ENCODE results near the gene APOL1. TPM values are rescaled to one million over a fixed set of nuclear protein-coding genes. Genes with fewer than 3 reads are reported as not detected.
"Not testable (repeated sequence)": the region's sequence is repeated elsewhere in the genome, so short reads cannot be mapped to it uniquely, and the experiment has no call there.

APOL1 gene
- total RNA-seq, 2 experiments from 2014 or later = 13.8 to 17.1 TPM

DNA sequence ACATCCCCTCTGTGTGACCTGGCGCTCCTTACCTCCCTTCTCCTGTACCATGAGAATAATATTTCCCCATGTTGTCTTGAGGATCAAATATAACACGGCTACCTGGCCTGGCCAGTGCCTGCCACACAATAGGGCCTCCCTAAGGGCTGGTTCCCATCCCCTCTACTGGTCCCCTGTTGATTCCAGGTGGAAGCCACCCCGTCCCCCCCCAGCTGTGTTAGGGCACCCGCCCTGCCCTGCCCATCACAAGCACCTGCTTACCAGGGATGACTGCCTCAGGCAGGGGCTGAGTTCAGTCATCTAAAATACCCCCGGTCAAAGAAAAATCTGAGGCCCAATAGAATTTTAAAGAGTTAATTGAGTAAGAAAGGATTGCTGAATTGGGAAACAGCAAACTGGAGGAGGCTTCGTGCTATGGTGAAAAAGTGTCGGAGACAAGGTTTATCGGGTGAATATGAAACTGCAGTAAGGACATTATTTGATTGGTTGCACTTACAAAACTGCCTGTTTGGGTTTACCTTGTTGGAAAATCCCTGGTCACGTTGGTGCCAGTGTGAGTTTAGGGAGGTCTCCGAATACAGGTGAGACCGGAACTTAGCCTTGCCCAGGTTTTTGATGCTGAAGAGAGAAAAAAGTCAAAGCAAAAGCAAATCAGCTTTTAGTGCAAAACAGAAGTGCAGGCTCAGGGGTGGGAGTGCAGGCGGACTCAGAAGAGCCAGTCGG lies 5.2 kb downstream of the APOL1 start:
- CTCF ChIA-PET = interaction anchor here (1.0 to 1.8 kb wide), 2 partner anchors 18 to 20 kb away, joined by 3 to 8 read pairs; partner anchors contain the start of gene APOL2
- no peaks in the 10 kb centered on the region for H3K27me3 Mint-ChIP-seq
- POLR2A ChIA-PET = interaction anchor here (0.9 to 1.4 kb wide), 4 partner anchors 18 to 229 kb away, joined by 3 to 5 read pairs (median 3); no protein-coding TSS in a partner anchor
- DNase-seq = no peak
- H3K4me3 Mint-ChIP-seq = peak overlapping the region; percentile 33
- no peaks in the 10 kb centered on the region for H3K9me3 Mint-ChIP-seq
- TF ChIP-seq, protein P1, sequence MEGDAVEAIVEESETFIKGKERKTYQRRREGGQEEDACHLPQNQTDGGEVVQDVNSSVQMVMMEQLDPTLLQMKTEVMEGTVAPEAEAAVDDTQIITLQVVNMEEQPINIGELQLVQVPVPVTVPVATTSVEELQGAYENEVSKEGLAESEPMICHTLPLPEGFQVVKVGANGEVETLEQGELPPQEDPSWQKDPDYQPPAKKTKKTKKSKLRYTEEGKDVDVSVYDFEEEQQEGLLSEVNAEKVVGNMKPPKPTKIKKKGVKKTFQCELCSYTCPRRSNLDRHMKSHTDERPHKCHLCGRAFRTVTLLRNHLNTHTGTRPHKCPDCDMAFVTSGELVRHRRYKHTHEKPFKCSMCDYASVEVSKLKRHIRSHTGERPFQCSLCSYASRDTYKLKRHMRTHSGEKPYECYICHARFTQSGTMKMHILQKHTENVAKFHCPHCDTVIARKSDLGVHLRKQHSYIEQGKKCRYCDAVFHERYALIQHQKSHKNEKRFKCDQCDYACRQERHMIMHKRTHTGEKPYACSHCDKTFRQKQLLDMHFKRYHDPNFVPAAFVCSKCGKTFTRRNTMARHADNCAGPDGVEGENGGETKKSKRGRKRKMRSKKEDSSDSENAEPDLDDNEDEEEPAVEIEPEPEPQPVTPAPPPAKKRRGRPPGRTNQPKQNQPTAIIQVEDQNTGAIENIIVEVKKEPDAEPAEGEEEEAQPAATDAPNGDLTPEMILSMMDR (IDR thresholded peaks at IDR 0.05) = no peak
- ATAC-seq = no peak
- intact Hi-C loops (cut with micrococcal nuclease) = no loop called here
- H3K27ac Mint-ChIP-seq = peak overlapping the region; percentile 89
- peaks cover 51% of the 10 kb centered on the region for H3K4me1 Mint-ChIP-seq (ENCODE audit: low read depth)
- peaks cover 22% of the 10 kb centered on the region for H3K36me3 Mint-ChIP-seq (ENCODE audit: low read depth)

- POLR2A ChIA-PET = interaction anchor here (0.9 to 1.1 kb wide), 2 partner anchors 21 to 228 kb away, joined by 3 read pairs; no protein-coding TSS in a partner anchor
- H3K4me1 Mint-ChIP-seq (ENCODE audit: low read depth) = peaks cover 44% of the 10 kb centered on the region
These were observed 6.0 kb downstream of the APOL1 start for GRCh38 chr22:36258701-36259614.

DNA sequence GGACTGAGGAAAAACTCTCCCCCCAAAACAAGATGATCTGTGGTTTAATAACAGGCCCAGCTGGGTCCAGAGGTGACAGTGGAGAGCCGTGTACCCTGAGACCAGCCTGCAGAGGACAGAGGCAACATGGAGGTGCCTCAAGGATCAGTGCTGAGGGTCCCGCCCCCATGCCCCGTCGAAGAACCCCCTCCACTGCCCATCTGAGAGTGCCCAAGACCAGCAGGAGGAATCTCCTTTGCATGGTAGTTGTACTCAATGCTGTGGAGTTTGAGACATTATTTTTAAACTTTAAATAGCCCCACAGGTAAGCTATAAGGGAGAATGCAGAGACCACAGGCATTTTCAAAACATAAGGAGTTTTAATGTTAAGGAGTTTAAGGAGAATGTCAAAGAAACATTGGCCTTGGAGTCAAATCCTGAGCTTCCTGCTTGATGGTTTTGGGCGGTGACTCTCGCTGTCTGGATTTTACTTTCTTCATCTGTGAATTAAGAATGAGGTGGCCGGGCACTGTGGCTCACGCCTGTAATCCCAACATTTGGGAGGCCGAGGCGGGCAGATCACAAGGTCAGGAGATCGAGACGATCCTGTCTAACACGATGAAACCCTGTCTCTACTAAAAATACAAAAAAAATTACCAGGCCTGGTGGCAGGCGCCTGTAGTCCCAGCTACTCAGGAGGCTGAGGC lies 6.8 kb downstream of the APOL1 start:
- no peak overlapping the region for H3K4me3 Mint-ChIP-seq
- H3K9me3 Mint-ChIP-seq = no peaks in the 10 kb centered on the region
- peaks cover 28% of the 10 kb centered on the region for H3K36me3 Mint-ChIP-seq (ENCODE audit: low read depth)
- no peaks in the 10 kb centered on the region for H3K27me3 Mint-ChIP-seq
- DNase-seq (no peak), ATAC-seq (no peak)
- intact Hi-C loops (cut with micrococcal nuclease) = no loop called here
- H3K4me1 Mint-ChIP-seq (ENCODE audit: low read depth) = peaks cover 38% of the 10 kb centered on the region
- TF ChIP-seq, protein P1 (IDR thresholded peaks at IDR 0.05) = no peak
- ChIA-PET CTCF (no interaction called here), POLR2A (interaction anchor here (0.7 to 1.3 kb wide), 3 partner anchors 19 to 36 kb away, joined by 3 to 4 read pairs (median 3); no protein-coding TSS in a partner anchor)
- peak overlapping the region; percentile 89 for H3K27ac Mint-ChIP-seq

More at GRCh38 chr22:36258701-36259614, 6.0 kb downstream of the APOL1 start:
- H3K36me3 Mint-ChIP-seq (ENCODE audit: low read depth) = peaks cover 25% of the 10 kb centered on the region
- DNase-seq (peak; percentile 76), ATAC-seq (peak; percentile 75)
- intact Hi-C loops (cut with micrococcal nuclease) = no loop called here
- TF ChIP-seq, protein P1 (IDR thresholded peaks at IDR 0.05) = no peak
- H3K27ac Mint-ChIP-seq = peak overlapping the region; percentile 89
- H3K4me3 Mint-ChIP-seq = peak overlapping the region; percentile 33
- H3K9me3 Mint-ChIP-seq = no peaks in the 10 kb centered on the region
- CTCF ChIA-PET = interaction anchor here (1.8 kb wide), 1 partner anchor 19 kb away, joined by 8 read pairs; the partner anchor contains the start of gene APOL2
- no peaks in the 10 kb centered on the region for H3K27me3 Mint-ChIP-seq

DNA sequence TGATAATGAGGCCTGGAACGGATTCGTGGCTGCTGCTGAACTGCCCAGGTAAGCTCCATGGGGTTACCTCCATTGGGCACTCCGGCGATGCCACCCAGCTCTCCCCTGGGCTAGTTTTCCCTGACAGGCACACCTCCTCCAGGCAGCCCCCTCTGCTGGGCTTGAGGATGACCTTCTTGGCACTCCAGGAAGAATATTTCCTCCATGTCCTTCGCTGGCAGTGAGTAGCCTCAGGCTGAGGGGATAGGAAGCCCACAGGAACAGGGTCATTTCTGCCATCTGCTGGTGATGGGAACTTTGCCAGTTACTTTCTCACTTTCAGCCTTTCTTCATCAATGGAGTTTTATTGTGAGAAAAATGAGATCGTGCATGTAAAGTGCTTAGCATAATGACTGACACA lies 8.7 kb downstream of the APOL1 start:
- CTCF ChIA-PET = interaction anchor here (0.6 kb wide), 1 partner anchor 24 kb away, joined by 3 read pairs; no protein-coding TSS in a partner anchor
- ATAC-seq; H3K4me3 Mint-ChIP-seq; H3K27ac Mint-ChIP-seq; H3K27me3 Mint-ChIP-seq; POLR2A ChIA-PET; DNase-seq; H3K9me3 Mint-ChIP-seq; intact Hi-C loops (cut with micrococcal nuclease): not testable (repeated sequence)
- TF ChIP-seq, protein P1 (IDR thresholded peaks at IDR 0.05) = peak; percentile 18
- Mint-ChIP-seq H3K36me3 (ENCODE audit: low read depth) (peaks cover 31% of the 10 kb centered on the region), H3K4me1 (ENCODE audit: low read depth) (peaks cover 23% of the 10 kb centered on the region)

GRCh38 chr22:36262307-36262706 lies 9.4 kb downstream of the APOL1 start:
- H3K27ac Mint-ChIP-seq; CTCF ChIA-PET; H3K27me3 Mint-ChIP-seq; POLR2A ChIA-PET; intact Hi-C loops (cut with micrococcal nuclease); H3K4me3 Mint-ChIP-seq; H3K9me3 Mint-ChIP-seq; DNase-seq; ATAC-seq: not testable (repeated sequence)
- Mint-ChIP-seq H3K36me3 (ENCODE audit: low read depth) (peaks cover 28% of the 10 kb centered on the region), H3K4me1 (ENCODE audit: low read depth) (peaks cover 17% of the 10 kb centered on the region)

GRCh38 chr22:36263216-36263673 lies 10.3 kb downstream of the APOL1 start:
- H3K27ac Mint-ChIP-seq = not testable (repeated sequence)
- H3K36me3 Mint-ChIP-seq (ENCODE audit: low read depth) = peaks cover 30% of the 10 kb centered on the region

More at GRCh38 chr22:36263216-36263673, 10.3 kb downstream of the APOL1 start:
- H3K27me3 Mint-ChIP-seq; CTCF ChIA-PET; ATAC-seq; H3K9me3 Mint-ChIP-seq; POLR2A ChIA-PET; intact Hi-C loops (cut with micrococcal nuclease); DNase-seq; H3K4me3 Mint-ChIP-seq: not testable (repeated sequence)
- H3K4me1 Mint-ChIP-seq (ENCODE audit: low read depth) = peaks cover 11% of the 10 kb centered on the region

Measured in activated CD8-positive, alpha-beta T cell treated with anti-CD3 and anti-CD28 coated beads for 36 hours (primary cell).